NCI-H1930 (cell line): ENCODE results near the gene IFNB1.

Experiments
- DNase-seq, 2 experiments: peaks; one replicate each; lab custom pipeline; 2025; lab: John Stamatoyannopoulos, UW

IFNB1 gene

GRCh38 chr9:21077781-21078180, at the start of gene IFNB1:
Gene IFNB1, minus strand, starts transcription at chr9:21077942. Its CDS starts 73 bp downstream, at chr9:21077869.
- no peak for DNase-seq

GRCh38 chr9:21121595-21122251, 44.0 kb upstream of the IFNB1 start:
- no peak for DNase-seq

GRCh38 chr9:21121079-21121478, 43.3 kb upstream of the IFNB1 start:
- no peak for DNase-seq

- DNase-seq, result no peak
Observed at GRCh38 chr9:21119093-21119770, 41.5 kb upstream of the IFNB1 start.

- no peak for DNase-seq
Observed at GRCh38 chr9:21114311-21114710, 36.6 kb upstream of the IFNB1 start.

GRCh38 chr9:21110708-21111576, 33.2 kb upstream of the IFNB1 start:
- DNase-seq, result peak; percentile 9 to 75

- DNase-seq, result no peak
Observed at GRCh38 chr9:21104787-21105186, 27.0 kb upstream of the IFNB1 start.

GRCh38 chr9:21102305-21102704, 24.6 kb upstream of the IFNB1 start:
- no peak for DNase-seq

GRCh38 chr9:21097817-21098216, 20.1 kb upstream of the IFNB1 start:
- DNase-seq, result no peak

GRCh38 chr9:21096901-21097255, 19.1 kb upstream of the IFNB1 start:
- no peak for DNase-seq

GRCh38 chr9:21096172-21096900, 18.6 kb upstream of the IFNB1 start:
- DNase-seq, result no peak

GRCh38 chr9:21095561-21095960, 17.8 kb upstream of the IFNB1 start:
- DNase-seq, result no peak

- DNase-seq, result no peak
Observed at GRCh38 chr9:21086538-21086937, 8.8 kb upstream of the IFNB1 start.

- no peak for DNase-seq
Observed at GRCh38 chr9:21085005-21085404, 7.3 kb upstream of the IFNB1 start.

- DNase-seq, result no peak
Observed at GRCh38 chr9:21084242-21084850, 6.6 kb upstream of the IFNB1 start.

GRCh38 chr9:21082671-21083070, 4.9 kb upstream of the IFNB1 start:
- no peak for DNase-seq

GRCh38 chr9:21081999-21082398, 4.3 kb upstream of the IFNB1 start:
- DNase-seq, result no peak

GRCh38 chr9:21081451-21081850, 3.7 kb upstream of the IFNB1 start:
- no peak for DNase-seq

- no peak for DNase-seq
Observed at GRCh38 chr9:21080793-21081192, 3.1 kb upstream of the IFNB1 start.

- no peak for DNase-seq
Observed at GRCh38 chr9:21078702-21079101, 960 bp upstream of the IFNB1 start.

- no peak for DNase-seq
Observed at GRCh38 chr9:21075484-21075883, 2.3 kb downstream of the IFNB1 start.

- no peak for DNase-seq
Observed at GRCh38 chr9:21070906-21071305, 6.8 kb downstream of the IFNB1 start.
